Posterior cingulate gyrus (tissue), 11 donors: ENCODE data around the gene CIAO1.
"Not testable (repeated sequence)": the region's sequence is repeated elsewhere in the genome, so short reads cannot be mapped to it uniquely, and the experiment has no call there.

Experiments used
- DNase-seq, 10 donors: peaks; one replicate each; pipeline versions ENCODE4 v3.0.0 to v3.0.0-alpha.2; 2020 to 2021; ENCODE audit warnings: mixed read lengths in 3 of 10
- intact Hi-C: fragments of 100-400 bp; cut with DNase I; formaldehyde crosslinking; loops from one replicate; pipeline ENCODE4 v1.15.1; 2023

The CIAO1 gene

DNA sequence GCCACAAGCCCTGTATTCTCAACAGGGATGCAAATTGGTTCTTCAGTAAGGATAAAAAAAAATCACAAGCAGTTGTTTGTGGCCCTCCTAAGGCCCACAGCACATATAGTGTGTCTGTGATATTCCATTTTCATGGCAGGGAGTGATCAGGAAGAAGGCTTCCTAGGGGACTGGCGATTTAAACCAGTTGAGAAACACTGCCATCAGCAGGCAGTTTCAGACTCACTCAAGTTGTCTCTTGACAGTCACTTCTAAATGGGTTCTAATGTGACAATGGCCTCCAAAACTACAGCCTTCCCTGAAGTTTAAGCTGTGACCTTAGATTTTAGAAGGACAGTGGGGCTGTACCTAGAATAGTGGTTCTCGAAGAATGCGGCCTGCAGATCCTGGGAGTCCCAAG, 6.0 kb downstream of the CIAO1 start:
- no peak for DNase-seq
- intact Hi-C loops = no loop called here

DNA sequence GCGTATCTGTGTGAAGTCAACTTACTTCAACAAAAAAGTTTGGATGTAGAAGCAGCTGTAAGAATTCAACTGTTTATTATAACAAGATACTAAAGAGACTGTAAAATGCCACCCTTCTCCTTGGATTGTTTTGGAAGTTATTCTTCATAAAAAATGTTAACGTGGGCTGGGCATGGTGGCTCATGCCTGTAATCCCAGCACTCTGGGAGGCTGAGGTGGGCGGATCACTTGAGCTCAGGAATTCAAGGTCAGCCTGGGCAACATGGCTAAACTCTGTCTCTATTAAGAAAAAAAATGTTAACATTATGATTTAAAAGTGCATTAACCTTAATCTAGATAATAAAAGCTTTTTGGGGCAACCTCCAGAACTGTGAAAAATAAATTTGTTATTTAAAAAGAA, 7.7 kb downstream of the CIAO1 start:
- intact Hi-C loops = no loop called here
- DNase-seq = peak in 1 of 10 donors; percentile 31

DNA sequence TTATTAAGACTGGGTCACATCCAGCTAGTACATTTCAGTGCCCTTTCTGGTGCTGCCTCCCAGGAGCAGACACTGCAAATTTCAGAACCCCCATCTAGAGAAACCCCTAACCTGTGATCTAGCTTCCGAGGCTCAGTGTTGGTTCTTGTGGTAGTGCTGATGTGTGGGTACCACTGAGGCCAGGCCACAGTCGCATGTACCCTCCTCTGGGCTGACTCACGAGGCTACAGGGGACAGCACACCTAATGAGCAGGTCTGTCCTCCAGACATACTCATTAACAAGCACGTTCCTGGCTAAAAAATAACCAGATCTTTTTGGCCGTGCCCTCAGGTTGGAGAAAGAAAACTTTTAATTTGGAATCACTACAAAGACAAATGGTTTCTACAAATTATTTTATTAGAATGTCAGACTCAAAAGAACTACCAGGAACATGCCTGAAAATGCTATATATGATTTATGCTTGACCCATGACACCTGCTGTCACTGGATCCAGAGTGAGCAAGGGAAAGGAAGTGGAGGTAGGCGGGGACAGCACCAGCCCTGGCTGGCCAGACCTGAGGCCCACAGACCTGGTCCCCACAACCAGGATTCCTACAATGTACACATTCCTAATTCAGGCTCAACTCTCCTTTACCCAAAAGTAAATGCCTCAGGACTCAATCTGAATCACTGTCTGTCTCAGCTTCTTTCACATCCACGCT, 8.5 kb downstream of the CIAO1 start:
- intact Hi-C loops = no loop called here
- DNase-seq = no peak

DNA sequence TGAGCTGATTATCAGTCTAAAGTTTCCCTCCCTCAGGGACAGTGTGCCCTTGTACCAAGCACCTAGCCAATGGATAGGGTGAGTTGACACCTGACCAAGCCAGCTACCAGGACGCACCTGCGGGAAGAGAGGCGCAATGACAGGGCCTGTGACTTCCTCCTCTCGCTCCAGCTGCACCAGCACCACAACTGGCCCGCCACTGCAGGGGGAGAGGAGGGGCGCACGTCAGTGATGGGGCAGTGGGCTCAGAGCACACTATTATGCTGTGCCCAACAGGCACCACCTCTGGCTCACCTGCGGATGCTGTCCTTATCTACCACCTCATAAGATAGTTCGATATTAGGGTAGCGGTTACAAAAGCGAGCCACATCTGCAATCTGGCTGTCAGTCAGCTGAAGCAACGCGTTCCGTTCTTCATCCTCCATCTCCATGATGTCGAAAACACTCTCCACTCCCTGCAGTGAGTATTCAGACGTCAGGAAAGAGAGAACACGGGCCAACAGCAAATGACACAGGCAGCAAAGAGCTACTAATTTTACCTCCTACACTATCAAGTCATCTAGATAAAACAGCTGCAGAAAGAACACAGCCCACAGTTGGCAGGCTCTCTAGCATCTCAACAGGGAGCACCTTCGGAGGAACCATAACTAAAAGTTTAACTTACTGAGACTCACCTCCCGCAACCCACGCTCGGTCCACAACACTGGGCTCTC, 10.9 kb downstream of the CIAO1 start:
- intact Hi-C loops = no loop called here
- peak in 2 of 10 donors; percentile 17 to 51 for DNase-seq

DNA sequence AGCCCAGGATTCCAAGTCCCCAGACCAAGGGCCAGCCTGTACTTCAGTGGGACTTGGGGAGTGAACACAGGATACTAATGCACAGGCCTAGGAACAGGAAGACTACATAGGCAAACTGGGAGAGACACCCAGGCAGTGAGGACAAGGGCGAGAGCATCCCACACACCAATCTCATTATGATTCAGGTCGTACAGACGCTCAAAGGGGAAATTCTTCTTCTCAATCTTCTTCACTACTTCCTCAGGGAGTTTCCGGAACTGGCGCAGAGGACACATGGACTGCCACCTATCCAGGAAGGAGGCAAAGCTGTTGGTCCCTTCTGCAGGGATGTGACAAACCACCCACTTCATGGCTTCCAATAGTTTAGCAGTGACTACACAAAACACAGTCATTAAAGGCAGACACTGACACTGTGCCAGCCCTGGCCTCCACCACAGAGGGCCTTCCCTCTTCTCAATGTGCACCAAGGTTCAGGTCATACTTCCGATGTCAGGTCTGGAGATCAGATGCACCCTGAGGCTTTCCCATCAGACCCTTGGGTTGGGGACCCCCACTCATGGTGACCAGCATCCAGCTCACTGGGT, 21.3 kb downstream of the CIAO1 start:
- intact Hi-C loops = no loop called here

DNA sequence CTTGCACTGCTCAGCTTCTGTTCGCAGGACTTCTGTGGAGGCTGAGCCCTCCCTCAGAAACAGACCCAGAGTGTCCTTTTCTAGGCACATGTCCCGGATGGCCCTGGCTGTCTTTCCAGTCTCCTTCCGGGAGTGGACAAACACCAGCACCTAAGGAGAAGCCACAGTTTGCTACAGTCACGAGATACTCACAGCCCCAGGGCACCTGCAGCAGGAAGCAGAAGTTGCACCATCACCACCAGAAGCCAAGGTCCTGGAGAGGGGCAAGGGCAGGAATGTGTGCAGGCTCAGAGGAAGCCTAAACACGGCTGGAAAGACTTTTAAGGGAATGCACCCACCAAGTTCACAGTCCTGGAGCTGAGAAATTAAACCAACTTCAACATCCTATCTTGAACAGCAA, 25.7 kb downstream of the CIAO1 start:
- intact Hi-C loops = no loop called here
- DNase-seq = no peak

More for the DNA sequence above, 21.3 kb downstream of the CIAO1 start:
- no peak for DNase-seq

DNA sequence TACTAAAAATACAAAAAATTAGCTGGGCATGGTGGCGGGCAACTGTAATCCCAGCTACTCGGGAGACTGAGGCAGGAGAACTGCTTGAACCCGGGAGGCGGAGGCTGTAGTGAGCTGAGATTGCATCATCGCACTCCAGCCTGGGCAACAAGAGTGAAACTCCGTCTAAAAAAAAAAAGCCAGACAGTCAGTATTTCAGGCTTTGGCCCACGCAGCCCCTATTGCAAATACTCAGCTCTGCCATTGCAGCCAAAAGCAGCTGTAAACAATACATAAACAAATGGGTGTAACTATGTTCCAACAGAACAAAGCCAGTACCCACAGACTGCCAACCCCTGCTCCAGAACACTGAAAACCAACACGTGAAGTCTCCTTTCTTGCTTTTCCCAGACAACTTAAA, 28.2 kb downstream of the CIAO1 start:
- DNase-seq, intact Hi-C loops: not testable (repeated sequence)

DNA sequence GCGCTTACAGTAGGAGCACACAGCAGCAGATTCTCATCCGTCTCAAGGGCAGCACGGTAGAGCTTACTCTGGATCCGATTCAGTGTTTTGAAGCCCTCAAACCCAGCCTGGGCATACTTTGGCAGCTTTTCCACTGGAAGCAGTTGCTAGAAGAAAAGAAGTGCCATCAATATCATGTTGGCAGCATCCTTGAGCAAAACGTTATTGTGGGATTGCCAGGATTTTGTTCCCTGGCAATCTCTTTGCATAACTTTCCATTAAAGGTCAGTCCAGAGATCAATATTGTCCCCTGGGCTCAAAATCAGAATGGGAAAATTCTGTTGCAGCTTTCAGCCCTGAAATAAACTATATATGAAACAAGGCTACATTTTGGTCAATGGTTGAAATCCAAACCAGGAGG, 30.9 kb downstream of the CIAO1 start:
- DNase-seq = no peak
- intact Hi-C loops = no loop called here

DNA sequence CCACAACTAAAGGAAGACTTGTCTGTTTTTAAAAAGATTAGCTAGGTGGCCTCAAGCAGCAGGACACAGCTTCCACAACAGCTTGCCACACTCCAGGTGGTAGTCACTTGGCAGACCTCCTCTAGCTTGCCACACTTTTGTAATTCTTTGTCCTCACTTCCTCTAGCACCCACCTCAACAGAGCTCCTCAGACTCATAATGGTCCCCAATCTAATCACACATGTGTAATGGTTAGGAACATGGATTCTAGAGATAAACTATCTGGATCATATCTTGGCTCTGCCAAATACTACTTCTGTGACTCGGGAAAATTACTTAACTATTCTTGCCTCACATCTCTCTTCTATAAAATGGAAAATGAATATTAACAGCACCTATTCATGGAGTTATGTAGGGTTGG, 35.8 kb downstream of the CIAO1 start:
- no peak for DNase-seq
- intact Hi-C loops = no loop called here

GRCh38 chr2:96304606-96305005, 38.6 kb downstream of the CIAO1 start:
- intact Hi-C loops = loop anchor here (1.0 kb wide), 2 partner anchors 38 to 205 kb away; partner anchors contain the start of gene CIAO1
- no peak for DNase-seq

DNA sequence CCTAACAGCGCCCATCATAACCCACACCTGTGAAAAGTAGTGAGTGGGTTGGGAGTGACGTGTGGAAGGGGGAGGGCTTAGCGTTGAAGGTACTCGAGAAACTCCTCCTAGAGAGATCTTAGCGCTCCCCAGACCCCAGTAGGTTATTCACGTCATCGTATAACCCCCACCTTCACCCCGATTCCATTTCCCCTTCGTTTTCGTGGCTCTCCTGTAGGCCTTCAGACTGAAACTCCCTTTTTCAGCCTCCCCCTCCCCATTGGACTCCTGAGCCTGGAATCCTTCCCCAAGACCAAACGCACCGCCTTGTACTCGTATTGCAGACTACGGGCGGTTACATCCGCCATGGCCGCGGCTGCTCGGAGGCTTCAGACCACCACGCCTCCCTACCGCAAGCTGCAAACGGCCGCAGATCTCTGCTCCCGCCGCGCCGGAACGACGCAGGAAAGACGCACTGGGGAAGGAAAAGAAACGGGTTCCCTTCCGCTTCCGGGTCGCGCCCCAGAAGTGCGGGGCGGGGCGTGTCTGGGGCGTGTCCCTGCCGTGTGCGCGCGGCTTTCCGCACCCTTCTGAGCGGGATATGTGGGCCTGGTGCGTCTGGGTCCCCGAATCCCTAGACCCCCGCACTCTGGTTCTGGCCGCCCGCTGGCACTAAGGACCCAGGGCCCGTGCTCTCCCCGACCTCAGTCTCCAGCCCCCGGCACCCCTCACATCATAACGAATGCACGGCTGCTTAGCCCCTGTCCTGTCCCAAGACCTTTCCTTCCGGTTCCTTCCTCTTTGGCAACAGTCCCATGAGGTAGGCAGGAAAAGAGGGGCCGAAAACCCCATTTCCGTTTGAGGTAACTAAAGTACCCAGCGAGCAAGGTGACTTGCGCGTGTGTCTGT, 39.3 kb downstream of the CIAO1 start, which contains the start of gene SNRNP200:
SNRNP200 (minus strand) TSS at position 456 of the 888 bp plus-strand sequence; CDS start at position 347, 109 bp downstream.
- intact Hi-C loops = loop anchor here (1.0 kb wide), 2 partner anchors 39 to 204 kb away; partner anchors contain the start of gene CIAO1

GRCh38 chr2:96305979-96306308, 39.9 kb downstream of the CIAO1 start:
- no peak for DNase-seq
- intact Hi-C loops = loop anchor here (1.0 kb wide), 2 partner anchors 40 to 203 kb away; partner anchors contain the start of gene CIAO1

More for the DNA sequence above, 39.3 kb downstream of the CIAO1 start, which contains the start of gene SNRNP200:
- peak; percentile 86 to 99 (median 92) for DNase-seq

- intact Hi-C loops = no loop called here
- DNase-seq = no peak
Observed at GRCh38 chr2:96306370-96306769, 40.3 kb downstream of the CIAO1 start.

- no peak for DNase-seq
- intact Hi-C loops = no loop called here
Observed at GRCh38 chr2:96308248-96308647, 42.2 kb downstream of the CIAO1 start.

GRCh38 chr2:96315005-96315399, 49.0 kb downstream of the CIAO1 start:
- intact Hi-C loops = no loop called here
- no peak for DNase-seq

- intact Hi-C loops = no loop called here
Observed at GRCh38 chr2:96315400-96316071, 49.5 kb downstream of the CIAO1 start.

GRCh38 chr2:96316999-96317398, 51.0 kb downstream of the CIAO1 start:
- intact Hi-C loops = no loop called here
- DNase-seq = no peak

More at GRCh38 chr2:96315400-96316071, 49.5 kb downstream of the CIAO1 start:
- no peak for DNase-seq

DNA sequence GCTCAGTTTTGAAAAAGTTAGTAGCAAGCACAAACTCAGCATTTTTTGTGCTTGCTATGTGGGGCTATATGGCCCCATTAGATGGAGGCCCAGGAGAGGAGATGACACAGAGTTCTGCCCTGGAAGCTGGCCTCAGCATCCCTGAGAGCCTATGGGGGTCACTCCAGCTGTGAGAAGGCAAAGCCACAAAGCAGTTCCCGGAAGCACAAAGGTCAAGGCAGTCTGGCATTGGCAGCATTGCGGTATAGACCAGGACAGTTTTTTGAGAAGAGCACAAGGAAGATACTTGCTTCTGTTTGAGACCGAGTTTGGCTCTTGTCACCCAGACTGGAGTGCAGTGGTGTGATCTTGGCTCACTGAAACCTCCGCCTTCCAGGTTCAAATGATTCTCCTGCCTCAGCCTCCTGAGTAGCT, 51.6 kb downstream of the CIAO1 start:
- DNase-seq = no peak
- intact Hi-C loops = no loop called here

- intact Hi-C loops = no loop called here
- DNase-seq = no peak
Observed at GRCh38 chr2:96318723-96319122, 52.7 kb downstream of the CIAO1 start.

DNA sequence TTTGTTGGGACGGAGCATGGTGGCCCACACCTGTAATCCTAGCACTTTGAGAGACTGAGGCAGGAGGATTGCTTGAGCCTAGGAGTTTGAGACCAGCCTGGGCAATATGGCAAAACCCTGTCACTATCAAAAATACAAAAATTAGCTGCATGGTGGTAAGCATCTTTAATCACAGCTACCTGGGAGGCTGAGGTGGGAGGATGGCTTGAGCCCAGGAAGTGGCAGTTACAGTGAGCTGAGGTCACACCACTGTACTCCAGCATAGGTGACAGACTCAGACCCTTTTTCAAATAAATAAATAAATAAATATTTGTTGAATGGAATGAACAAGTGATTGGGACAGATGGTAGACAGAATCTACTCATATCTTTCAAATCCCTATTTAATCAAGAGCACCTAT, 53.4 kb downstream of the CIAO1 start:
- intact Hi-C loops = no loop called here
- DNase-seq = no peak
